ENCODE measurements around the gene AIP. TPM values are rescaled to one million over a fixed set of nuclear protein-coding genes. Genes with fewer than 3 reads are reported as not detected.
"Not testable (repeated sequence)": the region's sequence is repeated elsewhere in the genome, so short reads cannot be mapped to it uniquely, and the experiment has no call there.

AIP gene
- total RNA-seq, 1 experiment from 2014 or later = 110 TPM

DNA sequence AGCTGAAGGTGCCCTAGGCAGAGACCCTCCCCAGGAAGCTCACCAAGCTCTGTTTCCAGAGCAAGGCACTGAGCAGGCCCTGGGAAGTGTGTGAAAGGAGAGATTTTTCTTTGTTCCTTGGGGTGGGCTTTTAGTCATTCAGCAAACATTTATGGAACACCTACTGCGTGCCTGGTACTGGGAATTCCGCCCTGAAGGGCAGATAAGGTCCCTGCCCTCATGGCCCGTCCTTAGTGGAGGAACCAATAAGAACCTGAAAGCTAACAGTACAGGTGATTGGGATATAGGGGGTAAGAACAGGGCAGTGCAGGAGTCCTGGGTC is 17.7 kb upstream of the AIP start:
- DNase-seq = peak in 1 of 2 experiments; percentile 60
- H3K36me3 ChIP-seq (ENCODE audit: control insufficient read depth, insufficient read depth, low read length) = no peaks in the 10 kb centered on the region
- H3K4me3 Mint-ChIP-seq (ENCODE audit: unreplicated experiment) = peak overlapping the region; percentile 96
- peaks cover 28% of the 10 kb centered on the region for H3K36me3 Mint-ChIP-seq (ENCODE audit: insufficient read depth, unreplicated experiment)
- peaks cover 29% of the 10 kb centered on the region for H3K4me1 ChIP-seq
- H3K4me3 ChIP-seq (ENCODE audit: low read depth, low read length) = peak overlapping the region; percentile 89
- H3K4me1 Mint-ChIP-seq (ENCODE audit: low read depth, unreplicated experiment) = peaks cover 20% of the 10 kb centered on the region
- ChIA-PET CTCF (interaction anchor here (0.5 to 2.0 kb wide), 5 partner anchors 64 to 586 kb away, joined by 3 to 18 read pairs (median 3); partner anchors contain the start of gene PPP1CA), POLR2A (interaction anchor here (0.5 to 1.5 kb wide), 7 partner anchors 18 to 974 kb away, joined by 3 to 10 read pairs (median 3); partner anchors contain the start of genes AIP, CORO1B, PPP1CA and RBM4B)
- H3K9me3 ChIP-seq = no peaks in the 10 kb centered on the region
- intact Hi-C loops (cut with micrococcal nuclease; ENCODE audit: unreplicated experiment) = no loop called here
- no peaks in the 10 kb centered on the region for H3K27me3 Mint-ChIP-seq (ENCODE audit: insufficient read depth, unreplicated experiment)
- TF ChIP-seq CTCF (IDR thresholded peaks at IDR 0.05; ENCODE audit: insufficient read depth in 1 of 2, low read depth in 1 of 2, low read length in 1 of 2, severe bottlenecking in 1 of 2, unreplicated experiment in 1 of 2) = no peak
- H3K9me3 Mint-ChIP-seq (ENCODE audit: unreplicated experiment) = no peaks in the 10 kb centered on the region
- H3K27me3 ChIP-seq (replicated peaks; ENCODE audit: control insufficient read depth, insufficient read depth, low read length) = no peaks in the 10 kb centered on the region
- peak overlapping the region; percentile 86 for H3K27ac Mint-ChIP-seq (ENCODE audit: unreplicated experiment)
- TSS peak; percentile 60 for BruUV-seq (replicated peaks)

- H3K4me1 Mint-ChIP-seq (ENCODE audit: low read depth, unreplicated experiment) = peaks cover 20% of the 10 kb centered on the region
- H3K36me3 Mint-ChIP-seq (ENCODE audit: insufficient read depth, unreplicated experiment) = peaks cover 28% of the 10 kb centered on the region
- peak overlapping the region; percentile 86 for H3K27ac Mint-ChIP-seq (ENCODE audit: unreplicated experiment)
- H3K27me3 Mint-ChIP-seq (ENCODE audit: insufficient read depth, unreplicated experiment); BruUV-seq (replicated peaks); H3K36me3 ChIP-seq (ENCODE audit: control insufficient read depth, insufficient read depth, low read length); H3K27me3 ChIP-seq (replicated peaks; ENCODE audit: control insufficient read depth, insufficient read depth, low read length); intact Hi-C loops (cut with micrococcal nuclease; ENCODE audit: unreplicated experiment); DNase-seq; H3K9me3 ChIP-seq; H3K9me3 Mint-ChIP-seq (ENCODE audit: unreplicated experiment): not testable (repeated sequence)
- CTCF ChIA-PET = interaction anchor here (0.7 to 2.0 kb wide), 2 partner anchors 64 to 114 kb away, joined by 3 to 18 read pairs; partner anchors contain the start of gene PPP1CA
- peak overlapping the region; percentile 96 for H3K4me3 Mint-ChIP-seq (ENCODE audit: unreplicated experiment)
- POLR2A ChIA-PET = interaction anchor here (0.6 to 1.5 kb wide), 5 partner anchors 17 to 974 kb away, joined by 3 to 10 read pairs (median 3); partner anchors contain the start of genes AIP, CORO1B and PPP1CA
- H3K4me3 ChIP-seq (ENCODE audit: low read depth, low read length) = peak overlapping the region; percentile 89
- H3K4me1 ChIP-seq = peaks cover 29% of the 10 kb centered on the region
These were observed 17.3 kb upstream of the AIP start for GRCh38 chr11:67465530-67465929.

DNA sequence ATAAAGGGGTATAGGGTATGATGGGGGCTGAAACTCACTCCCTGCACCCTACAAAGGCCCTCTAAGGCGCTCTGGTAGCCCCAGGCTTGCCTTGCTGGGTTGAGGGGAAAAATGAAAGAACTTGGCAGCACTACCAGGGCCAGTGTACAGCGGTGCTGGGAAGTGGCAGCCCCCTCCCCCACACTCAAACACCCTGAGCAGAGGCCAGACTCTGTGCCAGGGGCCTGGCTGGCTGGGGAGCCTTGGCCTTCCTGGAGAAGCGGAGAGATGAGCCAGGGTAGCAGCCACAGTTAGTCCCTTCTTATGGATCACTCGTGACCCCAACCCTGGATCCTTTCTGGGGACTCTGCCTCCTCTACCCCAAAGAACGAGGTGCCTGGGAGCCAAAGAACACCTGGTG is 16.5 kb upstream of the AIP start:
- DNase-seq = peak in 1 of 2 experiments; percentile 34
- peaks cover 28% of the 10 kb centered on the region for H3K36me3 Mint-ChIP-seq (ENCODE audit: insufficient read depth, unreplicated experiment)
- Histone ChIP-seq H3K4me3 (ENCODE audit: low read depth, low read length) (no peak overlapping the region), H3K4me1 (peaks cover 29% of the 10 kb centered on the region), H3K36me3 (ENCODE audit: control insufficient read depth, insufficient read depth, low read length) (no peaks in the 10 kb centered on the region), H3K9me3 (no peaks in the 10 kb centered on the region), H3K27me3 (replicated peaks; ENCODE audit: control insufficient read depth, insufficient read depth, low read length) (no peaks in the 10 kb centered on the region)
- no peak for TF ChIP-seq CTCF (IDR thresholded peaks at IDR 0.05; ENCODE audit: insufficient read depth in 1 of 2, low read depth in 1 of 2, low read length in 1 of 2, severe bottlenecking in 1 of 2, unreplicated experiment in 1 of 2)
- H3K27ac Mint-ChIP-seq (ENCODE audit: unreplicated experiment) = no peak overlapping the region
- peak overlapping the region; percentile 13 for H3K4me3 Mint-ChIP-seq (ENCODE audit: unreplicated experiment)
- no TSS peak for BruUV-seq (replicated peaks)
- ChIA-PET CTCF (interaction anchor here (2.0 kb wide), 1 partner anchor 65 kb away, joined by 18 read pairs; the partner anchor contains the start of gene PPP1CA), POLR2A (no interaction called here)
- H3K9me3 Mint-ChIP-seq (ENCODE audit: unreplicated experiment) = no peaks in the 10 kb centered on the region
- no peaks in the 10 kb centered on the region for H3K27me3 Mint-ChIP-seq (ENCODE audit: insufficient read depth, unreplicated experiment)
- peaks cover 20% of the 10 kb centered on the region for H3K4me1 Mint-ChIP-seq (ENCODE audit: low read depth, unreplicated experiment)
- intact Hi-C loops (cut with micrococcal nuclease; ENCODE audit: unreplicated experiment) = no loop called here
